GM12874 (cell line): ENCODE data around the gene NRG2.

Source experiments
- TF ChIP-seq, protein P1 (sequence below): IDR thresholded peaks from 2 replicates; pipeline ENCODE4 v1.5.1; 2011; ENCODE audit warnings: low read depth, mild to moderate bottlenecking, control low read depth, low read length, moderate library complexity; ENCODE audit not compliant: insufficient read depth

NRG2 gene

DNA sequence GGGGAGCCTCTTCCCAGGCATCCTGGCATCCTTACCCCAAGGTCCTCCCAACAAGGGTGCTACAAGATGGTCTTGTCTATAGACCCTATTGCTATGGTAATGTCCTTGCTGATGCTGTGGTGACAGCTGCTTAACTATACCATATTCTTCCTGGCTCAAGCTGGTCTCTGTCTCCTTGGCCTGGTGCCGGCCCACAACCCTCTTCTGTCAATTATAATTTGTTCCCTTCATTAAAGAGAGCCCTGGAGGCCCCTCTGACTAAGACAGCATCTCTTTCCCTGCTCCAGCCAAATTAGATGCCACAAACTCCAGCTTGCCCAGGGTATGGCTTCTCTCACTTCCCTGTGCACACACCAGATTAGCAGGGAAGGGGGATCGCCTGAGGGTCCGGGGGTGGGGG is 160.8 kb downstream of the NRG2 start:
- TF ChIP-seq, protein P1, sequence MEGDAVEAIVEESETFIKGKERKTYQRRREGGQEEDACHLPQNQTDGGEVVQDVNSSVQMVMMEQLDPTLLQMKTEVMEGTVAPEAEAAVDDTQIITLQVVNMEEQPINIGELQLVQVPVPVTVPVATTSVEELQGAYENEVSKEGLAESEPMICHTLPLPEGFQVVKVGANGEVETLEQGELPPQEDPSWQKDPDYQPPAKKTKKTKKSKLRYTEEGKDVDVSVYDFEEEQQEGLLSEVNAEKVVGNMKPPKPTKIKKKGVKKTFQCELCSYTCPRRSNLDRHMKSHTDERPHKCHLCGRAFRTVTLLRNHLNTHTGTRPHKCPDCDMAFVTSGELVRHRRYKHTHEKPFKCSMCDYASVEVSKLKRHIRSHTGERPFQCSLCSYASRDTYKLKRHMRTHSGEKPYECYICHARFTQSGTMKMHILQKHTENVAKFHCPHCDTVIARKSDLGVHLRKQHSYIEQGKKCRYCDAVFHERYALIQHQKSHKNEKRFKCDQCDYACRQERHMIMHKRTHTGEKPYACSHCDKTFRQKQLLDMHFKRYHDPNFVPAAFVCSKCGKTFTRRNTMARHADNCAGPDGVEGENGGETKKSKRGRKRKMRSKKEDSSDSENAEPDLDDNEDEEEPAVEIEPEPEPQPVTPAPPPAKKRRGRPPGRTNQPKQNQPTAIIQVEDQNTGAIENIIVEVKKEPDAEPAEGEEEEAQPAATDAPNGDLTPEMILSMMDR, result no peak

DNA sequence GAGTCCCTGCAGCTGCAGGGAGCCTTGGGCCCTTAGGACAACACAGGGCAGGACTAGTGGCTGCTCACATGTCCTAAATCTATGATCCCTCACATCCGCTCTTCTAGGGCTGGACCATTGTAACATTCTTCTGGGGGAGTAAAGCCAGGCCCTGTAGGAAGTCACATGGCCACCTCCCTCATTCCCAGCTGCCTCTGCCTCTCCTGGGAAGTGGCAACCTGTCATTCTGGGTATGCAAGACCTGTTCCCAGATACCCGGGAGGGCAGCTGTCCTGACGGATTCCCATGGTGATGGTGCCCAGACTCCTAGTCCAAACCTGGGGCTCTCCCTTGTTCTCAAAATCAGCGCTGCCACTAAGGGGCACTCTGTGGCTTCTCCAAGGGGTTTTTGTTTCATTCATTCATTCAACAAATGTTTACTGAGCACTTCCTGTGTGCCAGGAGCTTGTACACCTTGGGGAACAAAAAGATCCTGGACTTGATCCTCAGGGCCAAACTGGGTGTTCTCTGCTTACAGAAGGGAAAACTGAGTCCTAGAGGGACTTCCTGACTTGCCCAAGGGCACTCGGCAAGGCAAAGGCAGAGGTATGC is 161.9 kb downstream of the NRG2 start:
- TF ChIP-seq, protein P1, result no peak

DNA sequence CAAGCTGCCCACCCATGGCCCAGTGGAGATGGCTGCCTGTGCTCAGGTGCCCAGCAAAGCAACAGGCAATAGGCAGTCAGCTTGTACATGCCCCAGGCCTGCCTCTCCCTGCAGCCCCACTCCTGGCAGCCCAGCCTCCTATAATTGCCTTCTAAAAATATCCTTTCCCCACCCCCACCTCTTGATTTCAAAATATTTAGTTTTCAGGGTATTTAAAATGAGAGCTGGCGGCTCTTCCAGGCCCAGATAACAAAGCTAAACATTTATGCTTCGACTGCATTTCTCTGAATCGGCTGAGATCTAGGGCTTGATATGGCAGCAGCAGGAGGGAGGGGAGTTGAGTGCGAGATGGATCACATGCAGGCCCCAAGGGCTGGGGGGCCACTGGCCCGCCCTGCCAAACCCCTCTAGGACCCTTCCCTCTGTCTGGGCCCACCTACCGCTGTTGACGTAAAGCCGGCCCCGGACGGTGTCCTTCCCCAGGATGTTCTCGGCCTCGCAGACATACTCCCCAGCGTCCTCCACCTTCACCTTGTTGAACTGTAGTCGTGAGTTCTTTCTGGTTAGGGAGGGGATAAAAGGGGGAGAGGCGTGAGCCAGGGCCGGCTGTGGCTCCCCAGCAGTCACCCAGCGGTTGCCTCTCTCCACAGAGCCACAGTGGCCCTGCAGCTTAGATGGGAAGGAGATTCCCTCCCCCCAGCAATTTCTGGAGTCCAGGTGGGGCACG is 162.5 kb downstream of the NRG2 start:
- TF ChIP-seq, protein P1, result no peak

DNA sequence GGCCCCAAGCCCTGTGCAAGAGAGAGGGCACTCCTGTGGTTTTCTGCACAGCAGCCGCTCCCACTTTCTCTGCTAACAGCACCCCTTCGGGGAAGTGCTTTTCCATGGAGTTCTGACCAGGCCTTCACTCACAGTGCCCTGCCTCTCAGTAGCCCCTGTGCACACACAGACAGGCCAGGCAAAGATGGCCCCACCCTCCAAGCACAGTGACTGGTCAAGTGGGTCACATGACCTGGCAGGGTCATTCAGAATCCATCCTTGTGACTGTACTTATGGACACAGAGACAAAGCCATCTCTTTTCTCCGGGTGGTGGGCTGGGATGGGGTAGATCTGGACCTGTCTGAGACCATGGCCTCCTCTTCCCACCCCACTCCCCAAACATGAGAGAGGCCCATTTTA is 165.0 kb downstream of the NRG2 start:
- TF ChIP-seq, protein P1, result no peak

DNA sequence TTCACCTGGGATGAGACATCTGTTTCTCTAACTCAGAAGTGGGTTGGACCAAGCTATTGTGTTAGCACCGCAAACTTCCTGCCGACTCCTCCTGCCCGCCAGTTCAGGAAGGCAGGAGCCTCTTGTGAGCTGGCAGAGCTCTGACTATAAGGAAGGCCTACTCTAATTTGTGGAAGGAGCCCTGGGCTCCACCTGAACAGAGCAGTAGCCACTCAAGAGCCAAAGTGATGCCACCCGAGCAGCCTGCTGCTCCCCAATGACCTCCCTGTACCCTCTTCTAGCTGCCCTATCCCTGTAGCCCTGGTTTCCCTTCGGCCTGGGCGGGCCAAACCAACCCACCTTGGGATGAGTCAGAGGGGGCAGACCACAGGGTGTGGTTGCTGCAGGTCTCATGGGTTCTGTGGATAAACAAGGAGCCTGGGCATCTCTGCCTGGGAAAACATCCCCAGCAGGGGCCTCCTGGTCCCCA is 165.9 kb downstream of the NRG2 start:
- TF ChIP-seq, protein P1, result no peak

DNA sequence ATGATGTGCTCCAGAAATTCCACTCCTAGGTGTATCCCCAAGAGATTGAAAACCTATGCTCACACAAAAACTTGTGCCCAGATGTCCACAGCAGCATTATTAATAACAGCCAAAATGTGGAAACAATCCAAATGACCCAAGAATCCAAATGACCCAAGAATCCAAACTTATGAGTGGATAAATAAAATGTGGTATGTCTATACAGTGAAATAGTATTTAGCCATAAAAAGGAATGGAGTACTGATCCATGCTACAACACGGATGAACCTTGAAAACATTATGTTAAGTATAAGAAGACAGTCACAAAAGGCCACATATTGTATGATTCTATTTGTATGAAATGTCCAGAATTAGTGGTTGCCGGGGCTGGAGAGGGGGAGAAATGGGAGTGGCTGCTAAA is 167.1 kb downstream of the NRG2 start:
- TF ChIP-seq, protein P1, result no peak

DNA sequence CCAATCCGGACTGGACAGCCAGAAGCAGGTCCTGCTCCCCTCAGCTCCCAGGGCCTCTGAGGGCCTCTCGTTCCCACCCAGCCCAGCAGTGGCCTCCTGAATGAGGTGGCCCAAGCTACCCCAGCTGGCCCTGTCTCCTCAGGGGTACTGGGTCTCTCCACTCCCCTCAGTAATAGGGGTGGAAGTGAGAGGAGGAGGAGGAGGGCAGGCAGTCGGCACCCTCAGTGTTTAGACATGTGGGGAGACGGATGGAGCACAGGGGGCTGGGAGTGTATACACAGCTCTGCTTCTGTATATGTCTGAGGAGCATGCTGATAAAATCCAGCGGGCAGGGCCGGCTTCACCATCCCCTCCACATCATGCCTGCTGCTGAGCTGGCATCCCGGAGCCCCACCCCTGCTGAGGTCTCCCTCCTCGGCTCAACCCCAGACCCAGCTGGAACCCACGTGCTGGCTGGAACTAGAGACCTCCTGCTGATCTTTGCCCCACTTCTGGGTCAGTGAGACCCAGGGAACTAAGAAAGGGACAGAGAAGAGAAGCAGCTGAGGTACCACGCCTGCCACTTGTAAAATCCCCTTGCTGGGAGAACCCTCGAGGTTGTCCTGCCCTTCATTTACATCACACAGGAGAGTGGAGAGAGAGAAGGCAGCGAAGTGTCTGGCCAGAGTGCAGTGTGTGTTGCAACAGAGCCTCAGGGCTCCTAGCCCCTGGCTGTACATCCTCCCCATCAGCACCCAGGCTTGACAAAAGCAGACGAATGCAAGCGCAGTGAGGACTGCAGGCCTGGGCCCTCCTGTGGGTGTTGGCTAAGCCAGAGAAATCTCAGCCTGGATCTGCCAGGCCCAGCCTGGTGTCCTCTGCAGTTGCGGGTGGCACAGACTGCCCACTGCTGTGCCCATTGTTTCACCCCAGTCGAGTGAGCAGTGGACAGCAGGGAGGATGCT is 170.0 kb downstream of the NRG2 start:
- TF ChIP-seq, protein P1, result no peak
